PC-9 (cell line): ENCODE data around the gene MYLK.

Experiments
- EZH2 ChIP-seq: fragments of 200-600 bp; sonication (generic); IDR thresholded peaks from 2 replicates; pipeline ENCODE4 v1.8.0; 2017; ENCODE audit warnings: antibody characterized with exemption, low read depth
- TF ChIP-seq, protein P1 (sequence below): fragments of 200-600 bp; sonication (generic); conservative IDR thresholded peaks from 2 replicates; pipeline ENCODE4 v1.6.1; 2017; ENCODE audit warnings: mixed run types, antibody characterized with exemption, mild to moderate bottlenecking, moderate library complexity

DNA sequence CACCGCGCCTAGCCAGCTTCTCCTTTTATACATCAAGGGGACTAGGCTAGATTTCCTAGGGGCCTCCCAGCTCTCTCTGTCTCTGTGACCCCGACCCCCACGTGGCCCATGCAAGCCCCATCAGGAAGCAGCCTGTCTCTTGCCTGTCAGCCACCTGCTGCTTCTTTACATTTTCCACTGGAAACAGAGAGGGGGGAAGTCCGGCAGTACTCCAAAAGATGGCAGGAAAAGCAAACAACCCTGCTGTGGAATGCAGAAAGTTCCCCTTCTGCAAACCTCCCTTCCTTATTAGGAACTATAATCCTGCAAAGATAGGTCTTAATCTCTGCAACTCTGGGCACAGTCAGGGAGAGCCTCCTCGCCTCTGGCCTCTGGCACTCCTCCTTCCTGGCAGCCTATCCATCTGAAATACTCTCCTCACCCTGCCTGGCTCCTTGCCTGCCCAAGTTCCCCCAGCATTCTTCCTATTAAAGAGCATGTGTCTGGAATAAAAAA is 251.9 kb downstream of the MYLK start:
- no peak for TF ChIP-seq EZH2
- TF ChIP-seq, protein P1, sequence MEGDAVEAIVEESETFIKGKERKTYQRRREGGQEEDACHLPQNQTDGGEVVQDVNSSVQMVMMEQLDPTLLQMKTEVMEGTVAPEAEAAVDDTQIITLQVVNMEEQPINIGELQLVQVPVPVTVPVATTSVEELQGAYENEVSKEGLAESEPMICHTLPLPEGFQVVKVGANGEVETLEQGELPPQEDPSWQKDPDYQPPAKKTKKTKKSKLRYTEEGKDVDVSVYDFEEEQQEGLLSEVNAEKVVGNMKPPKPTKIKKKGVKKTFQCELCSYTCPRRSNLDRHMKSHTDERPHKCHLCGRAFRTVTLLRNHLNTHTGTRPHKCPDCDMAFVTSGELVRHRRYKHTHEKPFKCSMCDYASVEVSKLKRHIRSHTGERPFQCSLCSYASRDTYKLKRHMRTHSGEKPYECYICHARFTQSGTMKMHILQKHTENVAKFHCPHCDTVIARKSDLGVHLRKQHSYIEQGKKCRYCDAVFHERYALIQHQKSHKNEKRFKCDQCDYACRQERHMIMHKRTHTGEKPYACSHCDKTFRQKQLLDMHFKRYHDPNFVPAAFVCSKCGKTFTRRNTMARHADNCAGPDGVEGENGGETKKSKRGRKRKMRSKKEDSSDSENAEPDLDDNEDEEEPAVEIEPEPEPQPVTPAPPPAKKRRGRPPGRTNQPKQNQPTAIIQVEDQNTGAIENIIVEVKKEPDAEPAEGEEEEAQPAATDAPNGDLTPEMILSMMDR: no peak
